Muscle layer of duodenum (tissue), 2 donors: ENCODE data around the gene RINL.

ENCODE experiments used
- H3K27ac ChIP-seq: one replicate; pipeline ENCODE4 v1.7.0; 2013; ENCODE audit warnings: mild to moderate bottlenecking, low read length
- H3K27me3 ChIP-seq: one replicate; pipeline ENCODE4 v1.7.0; 2013; ENCODE audit warnings: low read depth, mild to moderate bottlenecking, control low read depth, low read length
- H3K36me3 ChIP-seq, 2 donors: one replicate each; pipeline ENCODE4 v1.7.0; 2013; ENCODE audit warnings: low read length in 2 of 2, control low read depth in 1 of 2, mild to moderate bottlenecking in 1 of 2; ENCODE audit not compliant: insufficient read depth in 2 of 2, control insufficient read depth in 1 of 2
- H3K4me1 ChIP-seq, 2 donors: one replicate each; pipeline ENCODE4 v1.7.0; 2013; ENCODE audit warnings: low read length in 2 of 2, mild to moderate bottlenecking in 2 of 2, control low read depth in 1 of 2, moderate library complexity in 1 of 2; ENCODE audit not compliant: insufficient read depth in 2 of 2, control insufficient read depth in 1 of 2
- H3K4me3 ChIP-seq, 2 donors: one replicate each; pipeline ENCODE4 v1.7.0; 2013; ENCODE audit warnings: low read length in 2 of 2, low read depth in 1 of 2, mild to moderate bottlenecking in 1 of 2
- H3K9me3 ChIP-seq, 2 donors: one replicate each; pipeline ENCODE4 v1.7.0; 2013; ENCODE audit warnings: low read length in 2 of 2, control low read depth in 1 of 2, mild to moderate bottlenecking in 1 of 2; ENCODE audit not compliant: control insufficient read depth in 1 of 2
- donor health status: healthy.

RINL gene

GRCh38 chr19:38845374-38846024 lies 32.6 kb downstream of the RINL start:
- Histone ChIP-seq H3K27me3 (no peaks in the 10 kb centered on the region), H3K36me3 (peaks cover 65 to 74% of the 10 kb centered on the region in 2 donors), H3K27ac (no peak overlapping the region), H3K4me1 (peaks cover 9 to 33% of the 10 kb centered on the region in 2 donors), H3K9me3 (no peaks in the 10 kb centered on the region), H3K4me3 (no peak overlapping the region)

DNA sequence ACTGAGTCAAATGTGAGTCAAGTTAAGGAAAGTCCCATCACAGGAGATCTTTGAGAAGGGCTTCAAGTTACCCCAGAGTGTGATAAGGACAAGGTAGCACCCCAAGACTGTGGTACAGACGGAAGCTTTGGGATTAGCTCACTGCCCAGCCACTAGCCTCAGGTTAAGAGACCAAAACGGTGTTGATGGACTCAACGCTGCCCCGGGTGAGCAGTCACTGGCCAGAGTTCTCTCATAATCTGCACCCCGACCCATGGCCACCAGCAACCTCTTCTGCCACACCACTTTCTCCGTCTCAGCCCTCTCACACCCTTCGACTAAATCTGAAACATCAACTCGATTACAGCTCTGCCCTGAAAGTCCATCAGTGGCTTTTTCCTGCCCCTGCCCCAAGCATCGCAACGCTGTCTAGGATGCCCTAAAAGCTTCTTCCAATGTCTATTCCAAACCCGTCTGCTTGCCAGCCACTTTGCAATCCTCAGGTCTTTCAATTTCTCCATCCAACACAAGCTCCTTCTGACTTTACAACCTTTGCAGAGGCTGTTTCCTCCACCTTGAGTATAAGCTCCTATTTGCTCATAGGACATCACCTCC lies 33.9 kb downstream of the RINL start:
- H3K4me3 ChIP-seq, result no peak overlapping the region
- H3K9me3 ChIP-seq, result no peaks in the 10 kb centered on the region
- peaks cover 71 to 82% of the 10 kb centered on the region in 2 donors for H3K36me3 ChIP-seq
- peaks cover 9 to 33% of the 10 kb centered on the region in 2 donors for H3K4me1 ChIP-seq
- no peak overlapping the region for H3K27ac ChIP-seq
- H3K27me3 ChIP-seq, result no peaks in the 10 kb centered on the region

GRCh38 chr19:38843175-38843758 lies 34.8 kb downstream of the RINL start:
- H3K4me1 ChIP-seq, result peaks cover 3 to 25% of the 10 kb centered on the region in 2 donors
- H3K27ac ChIP-seq, result no peak overlapping the region
- peaks cover 80 to 87% of the 10 kb centered on the region in 2 donors for H3K36me3 ChIP-seq
- no peak overlapping the region for H3K4me3 ChIP-seq
- no peaks in the 10 kb centered on the region for H3K27me3 ChIP-seq
- H3K9me3 ChIP-seq, result no peaks in the 10 kb centered on the region

- H3K9me3 ChIP-seq, result no peaks in the 10 kb centered on the region
- no peak overlapping the region for H3K27ac ChIP-seq
- H3K27me3 ChIP-seq, result no peaks in the 10 kb centered on the region
- H3K4me1 ChIP-seq, result peaks cover 0 to 19% of the 10 kb centered on the region in 2 donors
- no peak overlapping the region for H3K4me3 ChIP-seq
- H3K36me3 ChIP-seq, result peaks cover 86 to 94% of the 10 kb centered on the region in 2 donors
Measured at GRCh38 chr19:38842439-38843174, 35.5 kb downstream of the RINL start.

DNA sequence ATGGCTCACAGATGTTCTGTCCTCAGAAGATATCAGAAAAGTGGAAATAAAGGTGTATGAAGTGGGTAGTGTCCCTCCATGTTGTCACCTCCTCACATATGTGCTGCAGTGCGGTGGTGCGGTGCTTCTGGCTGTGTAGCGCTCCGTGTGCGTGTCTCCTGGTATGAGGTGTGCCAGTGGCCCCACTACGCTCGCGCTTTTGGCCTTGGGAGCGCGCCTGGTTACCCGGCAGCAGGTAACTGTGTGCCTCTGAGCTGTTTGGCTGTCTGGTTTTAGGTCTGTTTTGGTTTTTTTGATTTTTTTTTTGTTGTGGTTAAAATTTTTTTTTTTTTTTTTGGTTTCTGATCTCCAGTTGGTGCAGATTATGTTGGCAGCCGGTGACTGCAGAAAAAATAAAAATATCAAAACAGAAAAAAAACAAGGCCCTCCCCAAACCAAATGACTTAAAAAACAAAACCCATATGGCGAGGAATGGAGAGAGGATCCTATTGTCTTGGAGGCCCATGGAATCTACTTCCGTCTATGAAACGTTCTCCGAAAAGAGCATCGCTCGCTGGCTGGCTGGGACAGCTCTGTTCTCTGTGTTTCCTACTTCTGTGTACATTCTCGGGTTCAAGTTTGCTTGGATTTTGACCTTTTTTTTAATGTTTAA lies 36.2 kb downstream of the RINL start:
- Histone ChIP-seq H3K36me3 (peaks cover 88 to 94% of the 10 kb centered on the region in 2 donors), H3K4me1 (peaks cover 0 to 12% of the 10 kb centered on the region in 2 donors), H3K9me3 (no peaks in the 10 kb centered on the region), H3K4me3 (no peak overlapping the region), H3K27ac (no peak overlapping the region), H3K27me3 (no peaks in the 10 kb centered on the region)

DNA sequence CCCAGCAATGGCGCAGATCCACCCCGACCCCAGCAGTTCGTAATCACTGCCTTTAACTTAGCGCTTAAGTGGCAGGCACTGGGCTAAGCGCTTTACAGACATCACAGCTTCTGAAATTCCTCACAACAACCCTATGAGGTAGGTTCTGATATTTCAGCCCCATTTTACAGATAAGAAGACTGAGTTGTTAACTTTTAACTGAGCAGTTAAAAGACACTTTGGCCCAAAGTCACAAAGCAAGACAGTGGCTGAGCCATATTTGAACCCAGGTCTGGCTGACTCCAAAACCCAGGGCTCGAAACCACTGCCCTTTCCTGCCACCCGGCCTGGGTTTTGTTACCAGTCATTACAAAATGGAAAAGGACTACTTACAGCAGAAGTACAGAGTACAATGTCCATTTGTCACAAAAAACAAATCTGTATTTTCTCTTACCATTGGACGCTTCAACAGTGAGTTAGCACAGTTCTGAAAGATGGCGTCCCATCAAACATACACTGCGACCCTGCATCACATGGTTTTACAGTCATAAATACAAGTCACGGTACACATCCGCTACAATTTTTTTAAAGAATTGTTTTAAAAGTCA lies 36.8 kb downstream of the RINL start:
- Histone ChIP-seq H3K27me3 (no peaks in the 10 kb centered on the region), H3K9me3 (no peaks in the 10 kb centered on the region), H3K4me1 (peaks cover 0 to 10% of the 10 kb centered on the region in 2 donors), H3K27ac (no peak overlapping the region), H3K4me3 (no peak overlapping the region), H3K36me3 (peaks cover 91 to 97% of the 10 kb centered on the region in 2 donors)

- Histone ChIP-seq H3K27ac (no peak overlapping the region), H3K4me3 (no peak overlapping the region), H3K27me3 (no peaks in the 10 kb centered on the region), H3K36me3 (peaks cover 89 to 95% of the 10 kb centered on the region in 2 donors), H3K9me3 (no peaks in the 10 kb centered on the region), H3K4me1 (peaks cover 0 to 3% of the 10 kb centered on the region in 2 donors)
Measured at GRCh38 chr19:38840583-38840968, 37.5 kb downstream of the RINL start.

- Histone ChIP-seq H3K4me3 (no peak overlapping the region), H3K36me3 (peaks cover 83 to 90% of the 10 kb centered on the region in 2 donors), H3K27me3 (no peaks in the 10 kb centered on the region), H3K9me3 (no peaks in the 10 kb centered on the region), H3K27ac (no peak overlapping the region), H3K4me1 (no peaks in the 10 kb centered on the region)
Measured at GRCh38 chr19:38839816-38840582, 38.1 kb downstream of the RINL start.

- Histone ChIP-seq H3K4me3 (no peak overlapping the region), H3K27me3 (no peaks in the 10 kb centered on the region), H3K4me1 (no peaks in the 10 kb centered on the region), H3K9me3 (no peaks in the 10 kb centered on the region), H3K27ac (no peak overlapping the region), H3K36me3 (peaks cover 76 to 83% of the 10 kb centered on the region in 2 donors)
Measured at GRCh38 chr19:38838986-38839761, 38.9 kb downstream of the RINL start.
